ENCODE results near the gene TCF7L1. TPM values are rescaled to one million over a fixed set of nuclear protein-coding genes. Genes with fewer than 3 reads are reported as not detected.

The TCF7L1 gene
- polyA plus RNA-seq, 1 donor from 2014 or later = not detected

DNA sequence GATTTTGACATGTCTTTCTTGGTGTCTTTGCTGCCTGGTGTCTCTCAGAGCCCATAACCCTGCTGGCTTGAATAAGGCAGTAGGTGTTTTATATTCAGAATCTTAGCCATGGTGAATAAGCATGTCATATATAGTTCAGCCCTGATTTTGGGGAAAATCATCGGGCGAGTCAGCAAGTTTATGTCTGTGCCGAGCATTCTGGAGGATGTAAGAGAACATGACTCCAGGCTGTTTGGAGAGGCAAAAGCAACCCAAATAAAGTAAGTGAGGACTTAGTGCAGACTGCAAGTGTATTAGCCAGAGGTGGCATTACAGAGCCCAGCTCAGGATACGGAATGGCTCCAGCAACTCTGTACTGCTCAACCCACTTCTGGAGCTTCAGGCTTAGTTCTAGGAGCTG lies 50.3 kb downstream of the TCF7L1 start:
- Histone ChIP-seq H3K27me3 (ENCODE audit: insufficient read depth, low read depth, low read length) (no peaks in the 10 kb centered on the region), H2AFZ (ENCODE audit: low read depth, low read length) (no peak overlapping the region), H3F3A (ENCODE audit: insufficient read depth, low read length, poor library complexity, severe bottlenecking) (no peaks in the 10 kb centered on the region), H3K4me3 (ENCODE audit: low read length) (no peak overlapping the region), H4K20me1 (ENCODE audit: insufficient read depth) (no peaks in the 10 kb centered on the region), H3K9me2 (ENCODE audit: insufficient read depth, low read length) (no peaks in the 10 kb centered on the region), H3K27ac (ENCODE audit: low read length) (no peak overlapping the region), H3K4me2 (ENCODE audit: low read length) (no peak overlapping the region), H3K79me2 (replicated peaks; ENCODE audit: insufficient read depth, low read length) (no peaks in the 10 kb centered on the region), H3K9me3 (ENCODE audit: low read length) (no peaks in the 10 kb centered on the region), H3K36me3 (ENCODE audit: insufficient read depth, low read length) (no peaks in the 10 kb centered on the region), H3K9ac (ENCODE audit: low read length) (no peak overlapping the region)
- TF ChIP-seq, protein P1, sequence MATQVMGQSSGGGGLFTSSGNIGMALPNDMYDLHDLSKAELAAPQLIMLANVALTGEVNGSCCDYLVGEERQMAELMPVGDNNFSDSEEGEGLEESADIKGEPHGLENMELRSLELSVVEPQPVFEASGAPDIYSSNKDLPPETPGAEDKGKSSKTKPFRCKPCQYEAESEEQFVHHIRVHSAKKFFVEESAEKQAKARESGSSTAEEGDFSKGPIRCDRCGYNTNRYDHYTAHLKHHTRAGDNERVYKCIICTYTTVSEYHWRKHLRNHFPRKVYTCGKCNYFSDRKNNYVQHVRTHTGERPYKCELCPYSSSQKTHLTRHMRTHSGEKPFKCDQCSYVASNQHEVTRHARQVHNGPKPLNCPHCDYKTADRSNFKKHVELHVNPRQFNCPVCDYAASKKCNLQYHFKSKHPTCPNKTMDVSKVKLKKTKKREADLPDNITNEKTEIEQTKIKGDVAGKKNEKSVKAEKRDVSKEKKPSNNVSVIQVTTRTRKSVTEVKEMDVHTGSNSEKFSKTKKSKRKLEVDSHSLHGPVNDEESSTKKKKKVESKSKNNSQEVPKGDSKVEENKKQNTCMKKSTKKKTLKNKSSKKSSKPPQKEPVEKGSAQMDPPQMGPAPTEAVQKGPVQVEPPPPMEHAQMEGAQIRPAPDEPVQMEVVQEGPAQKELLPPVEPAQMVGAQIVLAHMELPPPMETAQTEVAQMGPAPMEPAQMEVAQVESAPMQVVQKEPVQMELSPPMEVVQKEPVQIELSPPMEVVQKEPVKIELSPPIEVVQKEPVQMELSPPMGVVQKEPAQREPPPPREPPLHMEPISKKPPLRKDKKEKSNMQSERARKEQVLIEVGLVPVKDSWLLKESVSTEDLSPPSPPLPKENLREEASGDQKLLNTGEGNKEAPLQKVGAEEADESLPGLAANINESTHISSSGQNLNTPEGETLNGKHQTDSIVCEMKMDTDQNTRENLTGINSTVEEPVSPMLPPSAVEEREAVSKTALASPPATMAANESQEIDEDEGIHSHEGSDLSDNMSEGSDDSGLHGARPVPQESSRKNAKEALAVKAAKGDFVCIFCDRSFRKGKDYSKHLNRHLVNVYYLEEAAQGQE (IDR thresholded peaks at IDR 0.05; ENCODE audit: borderline replicate concordance) = no peak
- TF ChIP-seq, protein P2, sequence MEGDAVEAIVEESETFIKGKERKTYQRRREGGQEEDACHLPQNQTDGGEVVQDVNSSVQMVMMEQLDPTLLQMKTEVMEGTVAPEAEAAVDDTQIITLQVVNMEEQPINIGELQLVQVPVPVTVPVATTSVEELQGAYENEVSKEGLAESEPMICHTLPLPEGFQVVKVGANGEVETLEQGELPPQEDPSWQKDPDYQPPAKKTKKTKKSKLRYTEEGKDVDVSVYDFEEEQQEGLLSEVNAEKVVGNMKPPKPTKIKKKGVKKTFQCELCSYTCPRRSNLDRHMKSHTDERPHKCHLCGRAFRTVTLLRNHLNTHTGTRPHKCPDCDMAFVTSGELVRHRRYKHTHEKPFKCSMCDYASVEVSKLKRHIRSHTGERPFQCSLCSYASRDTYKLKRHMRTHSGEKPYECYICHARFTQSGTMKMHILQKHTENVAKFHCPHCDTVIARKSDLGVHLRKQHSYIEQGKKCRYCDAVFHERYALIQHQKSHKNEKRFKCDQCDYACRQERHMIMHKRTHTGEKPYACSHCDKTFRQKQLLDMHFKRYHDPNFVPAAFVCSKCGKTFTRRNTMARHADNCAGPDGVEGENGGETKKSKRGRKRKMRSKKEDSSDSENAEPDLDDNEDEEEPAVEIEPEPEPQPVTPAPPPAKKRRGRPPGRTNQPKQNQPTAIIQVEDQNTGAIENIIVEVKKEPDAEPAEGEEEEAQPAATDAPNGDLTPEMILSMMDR (IDR thresholded peaks at IDR 0.05; ENCODE audit: poor library complexity, severe bottlenecking) = no peak
- TF ChIP-seq EP300 (conservative IDR thresholded peaks at IDR 0.05; ENCODE audit: poor library complexity, severe bottlenecking) = no peak

DNA sequence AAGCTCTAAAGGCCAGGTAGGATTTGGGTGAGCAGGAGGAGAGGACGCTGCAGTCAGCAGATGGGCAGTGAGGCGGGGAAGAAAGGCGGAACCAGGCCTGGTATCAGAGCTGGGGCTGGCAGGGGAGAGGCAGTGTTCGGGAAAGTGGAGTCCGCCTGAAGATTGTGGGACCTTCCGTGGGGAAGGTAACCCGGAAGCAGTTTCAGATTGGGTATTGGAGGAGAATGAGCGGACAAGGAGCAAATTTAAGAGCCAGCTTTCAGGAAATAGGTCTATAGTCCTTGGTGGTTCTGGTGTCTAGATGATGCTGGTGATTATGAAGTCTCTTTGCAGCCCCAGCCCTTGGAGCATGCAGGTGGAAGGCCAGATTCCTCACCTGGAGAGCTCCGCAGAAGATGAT lies 51.0 kb downstream of the TCF7L1 start:
- TF ChIP-seq SMC3 (conservative IDR thresholded peaks at IDR 0.05; ENCODE audit: poor library complexity) (no peak), TAF1 (IDR thresholded peaks at IDR 0.05; ENCODE audit: low read depth) (no peak), RAD21 (conservative IDR thresholded peaks at IDR 0.05) (no peak), EP300 (conservative IDR thresholded peaks at IDR 0.05; ENCODE audit: poor library complexity, severe bottlenecking) (no peak), POLR2AphosphoS5 (IDR thresholded peaks at IDR 0.05) (no peak), EZH2 (IDR thresholded peaks at IDR 0.05; ENCODE audit: borderline replicate concordance, insufficient read depth, low read length, poor library complexity, severe bottlenecking) (no peak), MXI1 (conservative IDR thresholded peaks at IDR 0.05; ENCODE audit: poor library complexity, severe bottlenecking) (no peak)
- TF ChIP-seq, protein P2 (IDR thresholded peaks at IDR 0.05; ENCODE audit: poor library complexity, severe bottlenecking) = no peak
- TF ChIP-seq, protein P1 (IDR thresholded peaks at IDR 0.05; ENCODE audit: borderline replicate concordance) = no peak
- no peaks in the 10 kb centered on the region for H3K36me3 ChIP-seq (ENCODE audit: insufficient read depth, low read length)
- H2AFZ ChIP-seq (ENCODE audit: low read depth, low read length) = no peak overlapping the region
- H3K4me3 ChIP-seq (ENCODE audit: low read length) = no peak overlapping the region
- no peak overlapping the region for H3K27ac ChIP-seq (ENCODE audit: low read length)
- H3K9me2 ChIP-seq (ENCODE audit: insufficient read depth, low read length) = no peaks in the 10 kb centered on the region
- H3K9ac ChIP-seq (ENCODE audit: low read length) = no peak overlapping the region
- H3K4me2 ChIP-seq (ENCODE audit: low read length) = no peak overlapping the region
- H3F3A ChIP-seq (ENCODE audit: insufficient read depth, low read length, poor library complexity, severe bottlenecking) = no peaks in the 10 kb centered on the region
- H3K9me3 ChIP-seq (ENCODE audit: low read length) = no peaks in the 10 kb centered on the region
- no peaks in the 10 kb centered on the region for H3K27me3 ChIP-seq (ENCODE audit: insufficient read depth, low read depth, low read length)
- H3K79me2 ChIP-seq (replicated peaks; ENCODE audit: insufficient read depth, low read length) = no peaks in the 10 kb centered on the region
- no peaks in the 10 kb centered on the region for H4K20me1 ChIP-seq (ENCODE audit: insufficient read depth)
